GM04503 (cell line): ENCODE results near the gene ZBTB46.
"Not testable (repeated sequence)": the region's sequence is repeated elsewhere in the genome, so short reads cannot be mapped to it uniquely, and the experiment has no call there.

Experiments
- DNase-seq: peaks from one replicate; pipeline ENCODE4 v3.0.0-alpha.2; 2012; ENCODE audit warnings: low read depth

ZBTB46 gene

GRCh38 chr20:63814891-63815614, 16.0 kb downstream of the ZBTB46 start:
- DNase-seq: no peak

- DNase-seq: no peak
Measured at GRCh38 chr20:63811491-63811875, 19.6 kb downstream of the ZBTB46 start.

GRCh38 chr20:63810730-63811490, 20.2 kb downstream of the ZBTB46 start:
- DNase-seq: no peak

GRCh38 chr20:63809856-63810255, 21.2 kb downstream of the ZBTB46 start:
- no peak for DNase-seq

GRCh38 chr20:63808964-63809674, 21.9 kb downstream of the ZBTB46 start:
- no peak for DNase-seq

- no peak for DNase-seq
Measured at GRCh38 chr20:63808145-63808724, 22.8 kb downstream of the ZBTB46 start.

GRCh38 chr20:63807654-63808053, 23.4 kb downstream of the ZBTB46 start:
- DNase-seq: no peak

GRCh38 chr20:63804308-63804636, 26.8 kb downstream of the ZBTB46 start:
- DNase-seq: no peak

GRCh38 chr20:63802469-63803240, 28.4 kb downstream of the ZBTB46 start:
- DNase-seq: no peak

- DNase-seq: not testable (repeated sequence)
Measured at GRCh38 chr20:63801174-63801573, 29.9 kb downstream of the ZBTB46 start.

GRCh38 chr20:63800411-63800810, 30.7 kb downstream of the ZBTB46 start:
- not testable (repeated sequence) for DNase-seq

- peak; percentile 19 for DNase-seq
Measured at GRCh38 chr20:63799127-63799526, 31.9 kb downstream of the ZBTB46 start.

GRCh38 chr20:63797175-63797574, 33.9 kb downstream of the ZBTB46 start:
- DNase-seq: not testable (repeated sequence)

GRCh38 chr20:63795178-63795830, 35.8 kb downstream of the ZBTB46 start:
- no peak for DNase-seq

- no peak for DNase-seq
Measured at GRCh38 chr20:63794614-63795013, 36.5 kb downstream of the ZBTB46 start.

GRCh38 chr20:63792866-63793265, 38.2 kb downstream of the ZBTB46 start:
- no peak for DNase-seq

GRCh38 chr20:63791497-63792156, 39.4 kb downstream of the ZBTB46 start:
- DNase-seq: no peak

- no peak for DNase-seq
Measured at GRCh38 chr20:63790572-63791168, 40.4 kb downstream of the ZBTB46 start.

GRCh38 chr20:63789836-63790571, 41.1 kb downstream of the ZBTB46 start:
- DNase-seq: no peak

GRCh38 chr20:63787749-63788148, 43.3 kb downstream of the ZBTB46 start:
- DNase-seq: no peak
